Hepatocyte (in vitro differentiated cells): Measurements from ENCODE around the gene PLXDC1. TPM values are rescaled to one million over a fixed set of nuclear protein-coding genes. Genes with fewer than 3 reads are reported as not detected.

Source experiments
- DNase-seq: peaks from one replicate; pipeline ENCODE4 v3.0.0-alpha.2; 2016; ENCODE audit warnings: low spot score
- H2AFZ ChIP-seq: fragments of 200-600 bp; sonication (generic); 2 replicates; pipeline ENCODE4 v1.6.0; 2016; ENCODE audit warnings: antibody characterized with exemption, mild to moderate bottlenecking
- H3K27ac ChIP-seq: fragments of 200-600 bp; sonication (generic); 2 replicates; pipeline ENCODE4 v1.5.1; 2016; ENCODE audit warnings: mild to moderate bottlenecking
- H3K27me3 ChIP-seq: fragments of 200-600 bp; sonication (generic); 2 replicates; pipeline ENCODE4 v1.6.1; 2016
- H3K36me3 ChIP-seq: fragments of 200-600 bp; sonication (generic); replicated peaks from 2 replicates; pipeline ENCODE4 v1.5.1; 2016; ENCODE audit warnings: low read depth; ENCODE audit not compliant: insufficient read depth
- H3K4me1 ChIP-seq: fragments of 200-600 bp; sonication (generic); 2 replicates; pipeline ENCODE4 v1.5.1; 2016; ENCODE audit warnings: mild to moderate bottlenecking, moderate library complexity; ENCODE audit not compliant: insufficient read depth
- H3K4me2 ChIP-seq: fragments of 200-600 bp; sonication (generic); 2 replicates; pipeline ENCODE4 v1.6.0; 2016
- H3K4me3 ChIP-seq: fragments of 200-600 bp; sonication (generic); 2 replicates; pipeline ENCODE4 v1.5.1; 2016; ENCODE audit warnings: mild to moderate bottlenecking
- H3K79me2 ChIP-seq: fragments of 200-600 bp; sonication (generic); 2 replicates; pipeline ENCODE4 v1.6.0; 2017; ENCODE audit warnings: mild to moderate bottlenecking
- H3K9me2 ChIP-seq: fragments of 200-600 bp; sonication (generic); replicated peaks from 2 replicates; pipeline ENCODE4 v1.6.0; 2017; ENCODE audit warnings: mild to moderate bottlenecking; ENCODE audit not compliant: insufficient read depth
- H3K9me3 ChIP-seq: fragments of 200-600 bp; sonication (generic); 2 replicates; pipeline ENCODE4 v1.5.1; 2016; ENCODE audit warnings: low read depth, mild to moderate bottlenecking
- H4K20me1 ChIP-seq: fragments of 200-600 bp; sonication (generic); 2 replicates; pipeline ENCODE4 v1.6.0; 2016; ENCODE audit warnings: mild to moderate bottlenecking; ENCODE audit not compliant: insufficient read depth, poor library complexity, severe bottlenecking
- CTCF ChIP-seq: fragments of 200-600 bp; sonication (generic); IDR thresholded peaks from 2 replicates; pipeline ENCODE4 v1.5.1; 2016; ENCODE audit warnings: antibody characterized with exemption, mild to moderate bottlenecking; ENCODE audit not compliant: poor library complexity
- EZH2 ChIP-seq: fragments of 200-600 bp; sonication (generic); IDR thresholded peaks from 2 replicates; pipeline ENCODE4 v1.6.1; 2016; ENCODE audit warnings: antibody characterized with exemption, mild to moderate bottlenecking, borderline replicate concordance
- EZH2phosphoT487 ChIP-seq: fragments of 200-600 bp; sonication (generic); IDR thresholded peaks from one replicate; pipeline ENCODE4 v1.6.1; 2018; ENCODE audit warnings: antibody characterized with exemption, mild to moderate bottlenecking, low read depth, moderate library complexity; ENCODE audit not compliant: unreplicated experiment, severe bottlenecking
- WGBS: methylation state at CpG from one replicate; pipeline ENCODE4 v1.1.6; 2016; ENCODE audit warnings: low lambda C conversion rate; ENCODE audit errors: missing lambda C conversion rate; 5-methylcytosine and 5-hydroxymethylcytosine counted together
- polyA plus RNA-seq: library from polyadenylated mRNA; unstranded; fragments of >200 nt; fragmentation: Nextera tagmentation; extraction: Ambion mirVana; gene quantifications from 2 replicates; pipeline ENCODE4 v1.2.1, GENCODE V29; 2016
- total RNA-seq: library from RNA; depleted of rRNA; stranded (reverse); fragments of >200 nt; gene quantifications from 2 replicates; pipeline ENCODE4 v1.2.3, GENCODE V29; 2014

The PLXDC1 gene
- total and polyA plus RNA-seq, 2 experiments from 2014 or later = 3.9 to 4.1 TPM

- Histone ChIP-seq H3K27me3 (no peaks in the 10 kb centered on the region), H3K27ac (no peak overlapping the region), H2AFZ (no peak overlapping the region), H3K9me3 (no peaks in the 10 kb centered on the region), H3K79me2 (no peaks in the 10 kb centered on the region), H3K4me3 (no peak overlapping the region), H3K4me2 (no peak overlapping the region), H3K36me3 (no peaks in the 10 kb centered on the region), H3K9me2 (no peaks in the 10 kb centered on the region), H3K4me1 (peaks cover 34% of the 10 kb centered on the region), H4K20me1 (no peaks in the 10 kb centered on the region)
- TF ChIP-seq EZH2 (no peak), CTCF (no peak), EZH2phosphoT487 (no peak)
- 98% methylated on average over 9 of the region's 9 CpGs for WGBS
- DNase-seq = no peak
Observed at GRCh38 chr17:39100530-39100929, 50.9 kb downstream of the PLXDC1 start.

- WGBS = 50% methylated on average over 9 of the region's 9 CpGs
- Histone ChIP-seq H3K4me2 (peak overlapping the region; percentile 47), H3K4me3 (no peak overlapping the region), H3K9me2 (no peaks in the 10 kb centered on the region), H3K9me3 (no peaks in the 10 kb centered on the region), H3K36me3 (no peaks in the 10 kb centered on the region), H2AFZ (no peak overlapping the region), H4K20me1 (no peaks in the 10 kb centered on the region), H3K79me2 (no peaks in the 10 kb centered on the region), H3K27ac (peak overlapping the region; percentile 43), H3K27me3 (no peaks in the 10 kb centered on the region), H3K4me1 (peaks cover 34% of the 10 kb centered on the region)
- TF ChIP-seq EZH2 (no peak), CTCF (no peak), EZH2phosphoT487 (no peak)
- peak; percentile 56 for DNase-seq
Observed at GRCh38 chr17:39099663-39100286, 51.7 kb downstream of the PLXDC1 start.

- no peaks in the 10 kb centered on the region for H3K79me2 ChIP-seq
- no peak for DNase-seq
- no peak overlapping the region for H3K27ac ChIP-seq
- no peak overlapping the region for H3K4me2 ChIP-seq
- peaks cover 29% of the 10 kb centered on the region for H3K4me1 ChIP-seq
- H3K9me2 ChIP-seq = no peaks in the 10 kb centered on the region
- 65% methylated on average over 13 of the region's 13 CpGs for WGBS
- no peak for TF ChIP-seq CTCF
- TF ChIP-seq EZH2phosphoT487 = no peak
- TF ChIP-seq EZH2 = no peak
- no peak overlapping the region for H3K4me3 ChIP-seq
- no peaks in the 10 kb centered on the region for H3K36me3 ChIP-seq
- H4K20me1 ChIP-seq = no peaks in the 10 kb centered on the region
- H3K27me3 ChIP-seq = no peaks in the 10 kb centered on the region
- H3K9me3 ChIP-seq = no peaks in the 10 kb centered on the region
- no peak overlapping the region for H2AFZ ChIP-seq
Observed at GRCh38 chr17:39098588-39098987, 52.8 kb downstream of the PLXDC1 start.
